HK-2 (cell line): ENCODE results near the gene UBE4B.
"Not testable (repeated sequence)": the region's sequence is repeated elsewhere in the genome, so short reads cannot be mapped to it uniquely, and the experiment has no call there.

Source experiments
- DNase-seq: peaks from one replicate; pipeline ENCODE4 v3.0.0-alpha.2; 2018; ENCODE audit not compliant: unreplicated experiment

The UBE4B gene

GRCh38 chr1:10071640-10072039 is 38.9 kb downstream of the UBE4B start:
- no peak for DNase-seq

GRCh38 chr1:10073371-10073770 is 40.6 kb downstream of the UBE4B start:
- DNase-seq = not testable (repeated sequence)

GRCh38 chr1:10074059-10074851 is 41.5 kb downstream of the UBE4B start:
- DNase-seq = peak; percentile 87

- DNase-seq = no peak
Observed at GRCh38 chr1:10074852-10075730, 42.3 kb downstream of the UBE4B start.

- no peak for DNase-seq
Observed at GRCh38 chr1:10075732-10076131, 43.0 kb downstream of the UBE4B start.

- DNase-seq = no peak
Observed at GRCh38 chr1:10078494-10078893, 45.7 kb downstream of the UBE4B start.

GRCh38 chr1:10080523-10080922 is 47.8 kb downstream of the UBE4B start:
- DNase-seq = no peak

- DNase-seq = no peak
Observed at GRCh38 chr1:10082785-10083479, 50.2 kb downstream of the UBE4B start.

- no peak for DNase-seq
Observed at GRCh38 chr1:10084045-10084444, 51.3 kb downstream of the UBE4B start.

GRCh38 chr1:10085076-10085475 is 52.3 kb downstream of the UBE4B start:
- DNase-seq = no peak

GRCh38 chr1:10087210-10087609 is 54.5 kb downstream of the UBE4B start:
- no peak for DNase-seq

GRCh38 chr1:10101929-10102328 is 69.2 kb downstream of the UBE4B start:
- no peak for DNase-seq

- no peak for DNase-seq
Observed at GRCh38 chr1:10103193-10103592, 70.4 kb downstream of the UBE4B start.

GRCh38 chr1:10104834-10105233 is 72.1 kb downstream of the UBE4B start:
- no peak for DNase-seq

- no peak for DNase-seq
Observed at GRCh38 chr1:10105484-10105883, 72.7 kb downstream of the UBE4B start.

GRCh38 chr1:10106241-10106640 is 73.5 kb downstream of the UBE4B start:
- DNase-seq = no peak

- DNase-seq = no peak
Observed at GRCh38 chr1:10106756-10107475, 74.2 kb downstream of the UBE4B start.

- DNase-seq = not testable (repeated sequence)
Observed at GRCh38 chr1:10107476-10107847, 74.7 kb downstream of the UBE4B start.

GRCh38 chr1:10108134-10108663 is 75.4 kb downstream of the UBE4B start:
- peak; percentile 47 for DNase-seq

GRCh38 chr1:10108948-10109708 is 76.4 kb downstream of the UBE4B start:
- DNase-seq = no peak

GRCh38 chr1:10113501-10113900 is 80.7 kb downstream of the UBE4B start:
- DNase-seq = no peak
